Heart left ventricle (tissue), 16 donors: ENCODE data around the gene CPNE7. TPM values are rescaled to one million over a fixed set of nuclear protein-coding genes. Genes with fewer than 3 reads are reported as not detected.
A peak's percentile ranks its signal among the peaks of the same experiment; 100 is the strongest.

Experiments used
- ATAC-seq, 4 donors: fragments of 200-7000 bp; cut with Tn5 transposase; one replicate each; pipeline ENCODE4 v1.9.1; 2020 to 2022; ENCODE audit warnings: moderate library complexity in 4 of 4, mild to moderate bottlenecking in 3 of 4, moderate number of reproducible peaks in 1 of 4
- DNase-seq, 5 donors: peaks; one replicate each; pipeline ENCODE4 v3.0.0-alpha.2; 2020
- H3K27ac ChIP-seq, 12 donors: fragments of 200-600 bp; sonication (generic) in 4 of 12; one replicate each; pipeline versions ENCODE4 v1.5.0 to v1.8.0; 2016 to 2022; ENCODE audit warnings: mild to moderate bottlenecking in 2 of 12
- H3K27me3 ChIP-seq, 9 donors: fragments of 200-600 bp; sonication (generic) in 2 of 9; one replicate each; pipeline versions ENCODE4 v1.5.1 to v1.8.0; 2016 to 2022; ENCODE audit warnings: mild to moderate bottlenecking in 3 of 9
- H3K36me3 ChIP-seq, 9 donors: fragments of 200-600 bp; sonication (generic) in 2 of 9; one replicate each; pipeline versions ENCODE4 v1.5.0 to v1.8.0; 2018 to 2022; ENCODE audit warnings: mild to moderate bottlenecking in 2 of 9
- H3K4me1 ChIP-seq, 12 donors: fragments of 200-600 bp; sonication (generic) in 4 of 12; one replicate each; pipeline versions ENCODE4 v1.5.0 to v1.8.0; 2016 to 2022; ENCODE audit warnings: mild to moderate bottlenecking in 3 of 12
- H3K4me3 ChIP-seq, 12 donors: fragments of 200-600 bp; sonication (generic) in 4 of 12; one replicate each; pipeline versions ENCODE4 v1.5.0 to v1.8.0; 2017 to 2022; ENCODE audit warnings: mild to moderate bottlenecking in 9 of 12, moderate library complexity in 4 of 12
- H3K9me3 ChIP-seq, 12 donors: fragments of 200-600 bp; sonication (generic) in 4 of 12; one replicate each; pipeline versions ENCODE4 v1.5.0 to v1.8.0; 2016 to 2022; ENCODE audit warnings: mild to moderate bottlenecking in 1 of 12
- CTCF ChIP-seq, 12 donors: fragments of 200-600 bp; sonication (generic) in 4 of 12; IDR thresholded peaks; one replicate each; pipeline versions ENCODE4 v1.5.0 to v1.8.0; 2018 to 2022; ENCODE audit warnings: antibody characterized with exemption in 12 of 12, mild to moderate bottlenecking in 5 of 12
- POLR2A ChIP-seq, 2 donors: fragments of 450-650 bp; IDR thresholded peaks; one replicate each; pipeline ENCODE4 v1.6.1; 2017; ENCODE audit warnings: antibody characterized with exemption in 2 of 2, mild to moderate bottlenecking in 2 of 2, moderate library complexity in 2 of 2
- WGBS, 4 donors: extraction: QIAGEN DNeasy Blood & Tissue Kit in 2 of 4; methylation state at CpG; one replicate each; pipeline versions ENCODE4 v1.1.5 to v1.1.7; 2013 to 2018; 5-methylcytosine and 5-hydroxymethylcytosine counted together
- intact Hi-C, 10 donors: fragments of 100-400 bp; cut with DNase I; formaldehyde crosslinking; loops; one replicate each; pipeline versions ENCODE4 v1.11.1 to v1.14.2; 2022
- polyA plus RNA-seq, 2 donors: library from polyadenylated mRNA; stranded (reverse); fragments of 200-250 nt; gene quantifications; one replicate each; pipeline ENCODE4 v1.2.3, GENCODE V29; 2013
- total RNA-seq, 9 donors: library from RNA; depleted of rRNA in 2 of 9; stranded (reverse); fragments of >200 nt in 2 of 9; fragmentation: NEBNext Ultra II Directional in 3 of 9; extraction: Animal tissue kit (Norgen Biotek cat#: 25700) in 3 of 9; gene quantifications; one replicate each; pipeline versions ENCODE4 v1.1.0 to v1.2.4, GENCODE V29; 2016 to 2023
- donor health status: ischemic (EF 13 %, LVEDD 7.1; RV severe dilation, severe dysfunction).
- donor health status: healthy with polysubstance abuse.
- donor health status: DM: no; HTN: yes; CAD: no.
- donor health status: DM: no; HTN: no; CAD: no.
- donor health status: ischemic (EF 25% LVEDD 6.9; RV normal size, moderate dysfunction).
- donor health status: ischemic (EF 25% LVEDD 5.7; RV mildly dilated, moderate dysfunction).
- donor health status: healthy.
- donor health status: DM: yes; HTN: yes; CAD: no.
- donor health status: ischemic (EF 35%, LVEDD 5.7; RV mildly dilated, moderate dysfunction).
- donor health status: nonischemic (EF 11% LVEDD 7.7; RV severe dilation, severe dysfunction).
- donor health status: DM: yes; HTN: yes; CAD: no.
- donor health status: PGD.
- donor health status: ischemic (EF 29% LVEDD 5.4; RV normal size, mild dysfunction).
- donor health status: nonischemic (EF 23%, LVEDD 6.1; RV moderate dilation, normal function).

The CPNE7 gene
- total and polyA plus RNA-seq, 11 donors, result 0.20 to 0.50 TPM; not detected in 9

GRCh38 chr16:89596061-89596689 is 20.6 kb downstream of the CPNE7 start:
- ATAC-seq (peak in 2 of 4 donors; percentile 7 to 15), DNase-seq (no peak)
- no peaks in the 10 kb centered on the region for H3K27me3 ChIP-seq
- no peaks in the 10 kb centered on the region for H3K36me3 ChIP-seq
- 82 to 88% (median 86%) methylated on average over 20 to 25 of the region's 25 CpGs for WGBS, 4 donors
- no peak for TF ChIP-seq CTCF (IDR thresholded peaks at IDR 0.05)
- TF ChIP-seq POLR2A (IDR thresholded peaks at IDR 0.05), result no peak
- H3K27ac ChIP-seq, result no peak overlapping the region
- H3K9me3 ChIP-seq, result no peaks in the 10 kb centered on the region
- H3K4me3 ChIP-seq, result no peak overlapping the region
- intact Hi-C loops, result no loop called here
- no peaks in the 10 kb centered on the region for H3K4me1 ChIP-seq

- ATAC-seq (no peak), DNase-seq (no peak)
- H3K9me3 ChIP-seq, result no peaks in the 10 kb centered on the region
- H3K27me3 ChIP-seq, result no peaks in the 10 kb centered on the region
- no peak for TF ChIP-seq CTCF (IDR thresholded peaks at IDR 0.05)
- no peak for TF ChIP-seq POLR2A (IDR thresholded peaks at IDR 0.05)
- no peak overlapping the region for H3K27ac ChIP-seq
- intact Hi-C loops, result no loop called here
- no peak overlapping the region for H3K4me3 ChIP-seq
- peaks cover 0 to 4% (median 0%) of the 10 kb centered on the region in 12 donors for H3K4me1 ChIP-seq
- no peaks in the 10 kb centered on the region for H3K36me3 ChIP-seq
- WGBS, 4 donors, result 89 to 93% (median 91%) methylated on average over 18 to 19 of the region's 19 CpGs
Observed at GRCh38 chr16:89596957-89597649, 21.5 kb downstream of the CPNE7 start.

- H3K4me3 ChIP-seq, result no peak overlapping the region
- intact Hi-C loops, result no loop called here
- H3K27me3 ChIP-seq, result no peaks in the 10 kb centered on the region
- ATAC-seq (no peak), DNase-seq (no peak)
- WGBS, 4 donors, result 58 to 75% (median 68%) methylated on average over 6 to 14 of the region's 14 CpGs
- H3K4me1 ChIP-seq, result peaks cover 0 to 14% (median 3%) of the 10 kb centered on the region in 12 donors
- no peaks in the 10 kb centered on the region for H3K36me3 ChIP-seq
- TF ChIP-seq CTCF (IDR thresholded peaks at IDR 0.05) (no peak), POLR2A (IDR thresholded peaks at IDR 0.05) (no peak)
- no peak overlapping the region for H3K27ac ChIP-seq
- no peaks in the 10 kb centered on the region for H3K9me3 ChIP-seq
Observed at GRCh38 chr16:89598199-89598598, 22.6 kb downstream of the CPNE7 start.

DNA sequence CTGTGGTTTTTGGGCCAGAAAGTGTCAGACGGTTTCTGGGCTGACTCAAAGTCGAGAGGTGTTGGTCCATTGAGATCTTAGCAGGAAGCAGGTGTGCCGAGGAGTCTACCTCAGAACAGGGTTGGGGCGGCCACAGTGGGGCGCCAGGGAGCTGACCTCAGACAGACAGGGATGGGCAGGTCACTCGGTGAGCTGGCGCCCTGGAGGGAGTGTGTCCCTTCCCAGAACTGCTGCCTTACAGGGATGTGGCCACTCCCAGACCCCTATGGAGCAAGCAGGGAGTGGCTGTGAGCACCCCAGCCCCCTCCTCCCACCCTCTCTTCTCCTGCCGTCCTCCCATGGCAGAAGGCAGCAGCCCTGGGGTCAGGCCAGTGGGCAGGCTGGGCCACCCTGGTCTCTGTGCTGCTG is 23.9 kb downstream of the CPNE7 start:
- Histone ChIP-seq H3K4me3 (no peak overlapping the region), H3K9me3 (no peaks in the 10 kb centered on the region), H3K27ac (no peak overlapping the region), H3K4me1 (peaks cover 0 to 14% (median 3%) of the 10 kb centered on the region in 12 donors), H3K27me3 (no peaks in the 10 kb centered on the region), H3K36me3 (no peaks in the 10 kb centered on the region)
- DNase-seq, result no peak
- no peak for ATAC-seq
- 33 to 45% (median 40%) methylated on average over 8 of the region's 8 CpGs for WGBS, 4 donors
- no peak for TF ChIP-seq POLR2A (IDR thresholded peaks at IDR 0.05)
- intact Hi-C loops, result no loop called here
